K562 (cell line): Measurements from ENCODE around the gene EDARADD. TPM values are rescaled to one million over a fixed set of nuclear protein-coding genes. Genes with fewer than 3 reads are reported as not detected.

Experiments
- ATAC-seq: fragments of 200-7000 bp; cut with Tn5 transposase; 3 replicates; pipeline ENCODE4 v1.9.1; 2020; ENCODE audit warnings: moderate library complexity
- BruUV-seq: library from RNA; stranded (reverse); fragments of 400-500 nt; replicated peaks from 2 replicates; lab custom pipeline; 2021; lab: Mats Ljungman, UMichigan
- CTCF ChIA-PET: fragments of 300-600 bp; formaldehyde crosslinking; extraction: SDS; loops from one replicate; lab custom pipeline; 2021; ENCODE audit warnings: low intra/inter-chr PET ratio; lab: Yijun Ruan, JAX
- POLR2A ChIA-PET: fragments of 300-600, 350-650 bp; sonication (Branson Sonifier 250); formaldehyde crosslinking; extraction: SDS; loops from one replicate; lab custom pipeline; 2021; ENCODE audit warnings: antibody characterized with exemption, inconsistent platforms; lab: Yijun Ruan, JAX
- DNase-seq, 4 experiments: peaks; one replicate each; pipeline versions ENCODE4 v3.0.0 to v3.0.0-alpha.2; 2011 to 2018; ENCODE audit warnings: low spot score in 3 of 4, mixed read lengths in 3 of 4; ENCODE audit errors: extremely low read depth in 1 of 4
- FAIRE-seq: peaks from 2 replicates; lab custom pipeline; 2011; peaks lifted over from hg19 to GRCh38; lab: Jason Lieb, UNC
- H2AFZ ChIP-seq: 2 replicates; pipeline ENCODE4 v1.6.0; 2011; ENCODE audit warnings: low read depth, low read length, control low read depth, inconsistent platforms
- H3K27ac ChIP-seq: fragments of 200-600 bp; 3 replicates; pipeline ENCODE4 v1.8.0; 2011; ENCODE audit warnings: low read depth, mild to moderate bottlenecking, control low read depth, inconsistent platforms, low read length, moderate library complexity, mixed read lengths; ENCODE audit errors: extremely low read depth
- H3K27me3 ChIP-seq, 2 experiments: fragments of 300-600 bp in 1 of 2; 2 replicates in 1 of 2; 3 replicates in 1 of 2; pipeline versions ENCODE4 v1.6.0 to v1.8.0; 2011; ENCODE audit warnings: inconsistent platforms in 2 of 2, low read length in 2 of 2, mild to moderate bottlenecking in 1 of 2, mixed read lengths in 1 of 2, moderate library complexity in 1 of 2; ENCODE audit not compliant: control insufficient read depth in 2 of 2, insufficient read depth in 2 of 2
- H3K36me3 ChIP-seq: fragments of 300-600 bp; 3 replicates; pipeline ENCODE4 v1.8.0; 2011; ENCODE audit warnings: mild to moderate bottlenecking, low read length, inconsistent platforms; ENCODE audit not compliant: control insufficient read depth, insufficient read depth
- H3K4me1 ChIP-seq, 2 experiments: fragments of 200-600 bp in 1 of 2; replicated peaks in 1 of 2; 2 replicates in 1 of 2; 3 replicates in 1 of 2; pipeline versions ENCODE4 v1.5.1 to v1.8.0; 2011; ENCODE audit warnings: inconsistent platforms in 2 of 2, low read length in 2 of 2, mild to moderate bottlenecking in 1 of 2, mixed read lengths in 1 of 2, moderate library complexity in 1 of 2; ENCODE audit not compliant: control insufficient read depth in 2 of 2, insufficient read depth in 2 of 2
- H3K4me2 ChIP-seq: 2 replicates; pipeline ENCODE4 v1.6.1; 2011; ENCODE audit warnings: low read length, control low read depth, inconsistent platforms, mixed read lengths; ENCODE audit not compliant: insufficient read depth
- H3K4me3 ChIP-seq: fragments of 200-600 bp; sonication (generic), shearing (Covaris generic); 2 replicates; pipeline ENCODE4 v1.5.1; 2016; ENCODE audit warnings: control low read depth, inconsistent platforms
- H3K79me2 ChIP-seq: fragments of 200-600 bp; 3 replicates; pipeline ENCODE4 v1.8.0; 2011; ENCODE audit warnings: low read length, inconsistent platforms; ENCODE audit not compliant: control insufficient read depth, insufficient read depth
- H3K9ac ChIP-seq, 2 experiments: 2 replicates each; pipeline versions ENCODE4 v1.6.0 to v1.6.1; 2011; ENCODE audit warnings: low read depth in 2 of 2, low read length in 2 of 2, control low read depth in 1 of 2, inconsistent platforms in 1 of 2, mild to moderate bottlenecking in 1 of 2, mixed read lengths in 1 of 2; ENCODE audit not compliant: insufficient read depth in 1 of 2
- H3K9me1 ChIP-seq: one replicate; pipeline ENCODE4 v1.6.0; 2011; ENCODE audit warnings: inconsistent platforms, mild to moderate bottlenecking, low read length, moderate library complexity; ENCODE audit not compliant: control insufficient read depth, insufficient read depth
- H3K9me3 ChIP-seq: replicated peaks from 2 replicates; pipeline ENCODE4 v1.5.1; 2011; ENCODE audit warnings: low read depth, low read length, inconsistent platforms; ENCODE audit not compliant: control insufficient read depth, insufficient read depth
- H4K20me1 ChIP-seq: replicated peaks from 2 replicates; pipeline ENCODE4 v1.6.1; 2011; ENCODE audit warnings: low read length, inconsistent platforms, mixed read lengths; ENCODE audit not compliant: control insufficient read depth, insufficient read depth
- AFF1 ChIP-seq, 2 experiments: fragments of 450-650 bp; IDR thresholded peaks; 2 replicates each; pipeline ENCODE4 v1.6.1; 2018; ENCODE audit warnings: mild to moderate bottlenecking in 2 of 2, low read depth in 1 of 2; ENCODE audit not compliant: partially characterized antibody in 2 of 2
- CBFA2T3 ChIP-seq: fragments of 450-650 bp; IDR thresholded peaks from 2 replicates; pipeline ENCODE4 v1.6.1; 2017
- CBX3 ChIP-seq, 2 experiments: IDR thresholded peaks; 1 replicate in 1 of 2; 2 replicates in 1 of 2; pipeline ENCODE4 v1.6.1; 2012; ENCODE audit warnings: inconsistent platforms in 2 of 2, low read length in 2 of 2, borderline replicate concordance in 1 of 2, control low read depth in 1 of 2
- ETS2 ChIP-seq: IDR thresholded peaks from 2 replicates; pipeline ENCODE4 v1.6.1; 2016; ENCODE audit warnings: borderline replicate concordance, missing genetic modification characterization, mild to moderate bottlenecking, moderate library complexity, missing compliant biosample characterization; ENCODE audit not compliant: poor library complexity, severe bottlenecking
- FOXK1 ChIP-seq: sonication (generic); formaldehyde crosslinking; IDR thresholded peaks from 2 replicates; pipeline ENCODE4 v1.8.0; 2022; ENCODE audit warnings: missing genetic modification reagents, mild to moderate bottlenecking, borderline replicate concordance
- GTF2E2 ChIP-seq: fragments of 200-800 bp; sonication (Bioruptor generic); IDR thresholded peaks from 2 replicates; pipeline ENCODE4 v1.6.1; 2016; ENCODE audit warnings: missing genetic modification characterization, missing compliant biosample characterization
- HNRNPL ChIP-seq: fragments of 200-400 bp; formaldehyde crosslinking; IDR thresholded peaks from 2 replicates; pipeline ENCODE4 v1.6.1; 2017; ENCODE audit warnings: low read depth, mild to moderate bottlenecking, low read length
- KLF1 ChIP-seq: fragments of 450-650 bp; IDR thresholded peaks from 2 replicates; pipeline ENCODE4 v1.6.1; 2016; ENCODE audit warnings: missing genetic modification characterization, missing compliant biosample characterization
- L3MBTL2 ChIP-seq: fragments of 450-650 bp; IDR thresholded peaks from 2 replicates; pipeline ENCODE4 v1.6.1; 2016; ENCODE audit warnings: mild to moderate bottlenecking, moderate library complexity
- NCOA1 ChIP-seq: fragments of 450-650 bp; IDR thresholded peaks from 2 replicates; pipeline ENCODE4 v1.6.1; 2016; ENCODE audit warnings: low read depth
- PPARD ChIP-seq: fragments of 250-450 bp; sonication (Bioruptor Pico); IDR thresholded peaks from 2 replicates; pipeline ENCODE4 v1.8.0; 2022; ENCODE audit warnings: inconsistent platforms, mild to moderate bottlenecking, moderate library complexity
- SP2 ChIP-seq: IDR thresholded peaks from 2 replicates; pipeline ENCODE4 v1.6.1; 2011; ENCODE audit warnings: mild to moderate bottlenecking, low read depth, low read length, moderate library complexity; ENCODE audit not compliant: poor library complexity, severe bottlenecking; ENCODE audit errors: extremely low read depth
- SREBF1 ChIP-seq: fragments of 150-350 bp; IDR thresholded peaks from 2 replicates; pipeline ENCODE4 v1.6.1; 2014; ENCODE audit warnings: antibody characterized with exemption, low read depth, low read length, borderline replicate concordance
- SREBF2 ChIP-seq: sonication (generic); formaldehyde crosslinking; IDR thresholded peaks from 2 replicates; pipeline ENCODE4 v1.4.0; 2020; ENCODE audit warnings: mild to moderate bottlenecking, missing genetic modification reagents
- TBP ChIP-seq: optimal IDR thresholded peaks from 2 replicates; pipeline ENCODE3; 2011; ENCODE audit warnings: low read depth, low read length, improper control_type of control experiment
- ZBTB7A ChIP-seq: IDR thresholded peaks from 2 replicates; pipeline ENCODE4 v1.6.1; 2011; ENCODE audit warnings: low read depth, mild to moderate bottlenecking, low read length, moderate library complexity, borderline replicate concordance; ENCODE audit not compliant: control insufficient read depth
- ZNF431 ChIP-seq: sonication (generic); formaldehyde crosslinking; IDR thresholded peaks from 2 replicates; pipeline ENCODE4 v1.8.0; 2022; ENCODE audit warnings: mild to moderate bottlenecking, missing genetic modification reagents
- WGBS: fragments of 100-300 bp; shearing (Covaris generic); methylation state at CpG from one replicate; pipeline ENCODE4 v1.1.6; 2016; ENCODE audit warnings: low coverage, mixed read lengths; ENCODE audit not compliant: insufficient coverage; ENCODE audit errors: missing lambda C conversion rate; 5-methylcytosine and 5-hydroxymethylcytosine counted together
- in situ Hi-C: fragments of 300-500 bp; cut with MboI; formaldehyde crosslinking; loops from 4 replicates; pipeline ENCODE4 v1.15.0; 2018; ENCODE audit warnings: inconsistent platforms, mixed read lengths
- intact Hi-C: fragments of 100-400 bp; cut with micrococcal nuclease; formaldehyde crosslinking; loops from 2 replicates; pipeline ENCODE4 v1.14.2; 2022
- polyA plus RNA-seq, 8 experiments: library from polyadenylated mRNA; depleted of rRNA in 4 of 8; stranded (reverse) in 5 of 8; unstranded in 3 of 8; fragments of >200 nt; fragmentation: Nextera tagmentation in 2 of 8; fragmentation: Illumina TruSeq in 1 of 8; extraction: Ambion mirVana in 2 of 8; extraction: Trizol in 1 of 8; gene quantifications; 2 replicates each; pipeline versions ENCODE4 v1.2.1 to v1.2.3, GENCODE V29; 2011 to 2014; ENCODE audit warnings: inconsistent platforms in 1 of 8, missing spikeins in 1 of 8
- total RNA-seq, 7 experiments: library from RNA; depleted of rRNA in 6 of 7; stranded (reverse); fragments of >200 nt in 6 of 7; fragmentation: Illumina TruSeq in 2 of 7; extraction: Trizol in 2 of 7; gene quantifications; 2 replicates each; pipeline versions ENCODE4 v1.2.1 to v1.2.3, GENCODE V29; 2011 to 2021; ENCODE audit warnings: low replicate concordance in 1 of 7

Gene EDARADD
- total and polyA plus RNA-seq, 9 of the 15 experiments (the other 6 are each of a cell fraction or from before 2014, with no cell fraction given): 0.46 to 32.4 (median 20.6) TPM

- TF ChIP-seq AFF1 (IDR thresholded peaks at IDR 0.05; ENCODE audit: low read depth in 1 of 2, partially characterized antibody in 2 of 2) (peak in 1 of 2 experiments; percentile 18), NCOA1 (peak; percentile 29; the same call in 1 of the 2 replicates), CBFA2T3 (peak; percentile 50), TBP (peak; percentile 40), FOXK1 (CRISPR knock-in tag) (no peak)
- TF ChIP-seq, all 486 proteins: peak for 63
These were observed 39.5 kb upstream of the EDARADD start (continued) for GRCh38 chr1:236354330-236355147.

GRCh38 chr1:236356141-236356540 lies 37.9 kb upstream of the EDARADD start:
- Histone ChIP-seq H3K4me2 (no peak overlapping the region), H3K4me1 (peaks cover 16 to 40% of the 10 kb centered on the region in 2 experiments), H3K79me2 (no peaks in the 10 kb centered on the region), H3K27ac (no peak overlapping the region), H2AFZ (no peak overlapping the region), H3K27me3 (no peaks in the 10 kb centered on the region), H3K9me1 (no peaks in the 10 kb centered on the region), H4K20me1 (no peaks in the 10 kb centered on the region), H3K36me3 (no peaks in the 10 kb centered on the region), H3K4me3 (no peak overlapping the region), H3K9me3 (no peaks in the 10 kb centered on the region; the same call in none of the 2 replicates), H3K9ac (no peak overlapping the region)
- ATAC-seq: no peak
- DNase-seq: no peak
- ChIA-PET POLR2A (interaction anchor here (1.2 kb wide), 2 partner anchors 25 to 40 kb away, joined by 4 read pairs; no protein-coding TSS in a partner anchor), CTCF (no interaction called here)
- intact Hi-C loops (no loop called here), in situ Hi-C loops (no loop called here)
- no peak for FAIRE-seq
- 72% methylated on average over 2 of the region's 2 CpGs for WGBS
- BruUV-seq: no TSS peak
- no peak for TF ChIP-seq PPARD
- no peak for TF ChIP-seq ETS2 (tag)
- no peak for TF ChIP-seq L3MBTL2
- TF ChIP-seq CBX3 (IDR thresholded peaks at IDR 0.05; ENCODE audit: borderline replicate concordance in 1 of 2, low read length in 2 of 2): no peak
- TF ChIP-seq SP2: no peak
- no peak for TF ChIP-seq KLF1 (tag)
- no peak for TF ChIP-seq SREBF2 (CRISPR knock-in tag)
- no peak for TF ChIP-seq SREBF1
- TF ChIP-seq ZBTB7A: no peak
- TF ChIP-seq HNRNPL: no peak
- no peak for TF ChIP-seq GTF2E2 (tag)
- TF ChIP-seq ZNF431 (CRISPR knock-in tag): no peak
